Measurements from ENCODE around the gene RAD1.
"Not testable (repeated sequence)": the region's sequence is repeated elsewhere in the genome, so short reads cannot be mapped to it uniquely, and the experiment has no call there.

The RAD1 gene, protein sequence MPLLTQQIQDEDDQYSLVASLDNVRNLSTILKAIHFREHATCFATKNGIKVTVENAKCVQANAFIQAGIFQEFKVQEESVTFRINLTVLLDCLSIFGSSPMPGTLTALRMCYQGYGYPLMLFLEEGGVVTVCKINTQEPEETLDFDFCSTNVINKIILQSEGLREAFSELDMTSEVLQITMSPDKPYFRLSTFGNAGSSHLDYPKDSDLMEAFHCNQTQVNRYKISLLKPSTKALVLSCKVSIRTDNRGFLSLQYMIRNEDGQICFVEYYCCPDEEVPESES

DNA sequence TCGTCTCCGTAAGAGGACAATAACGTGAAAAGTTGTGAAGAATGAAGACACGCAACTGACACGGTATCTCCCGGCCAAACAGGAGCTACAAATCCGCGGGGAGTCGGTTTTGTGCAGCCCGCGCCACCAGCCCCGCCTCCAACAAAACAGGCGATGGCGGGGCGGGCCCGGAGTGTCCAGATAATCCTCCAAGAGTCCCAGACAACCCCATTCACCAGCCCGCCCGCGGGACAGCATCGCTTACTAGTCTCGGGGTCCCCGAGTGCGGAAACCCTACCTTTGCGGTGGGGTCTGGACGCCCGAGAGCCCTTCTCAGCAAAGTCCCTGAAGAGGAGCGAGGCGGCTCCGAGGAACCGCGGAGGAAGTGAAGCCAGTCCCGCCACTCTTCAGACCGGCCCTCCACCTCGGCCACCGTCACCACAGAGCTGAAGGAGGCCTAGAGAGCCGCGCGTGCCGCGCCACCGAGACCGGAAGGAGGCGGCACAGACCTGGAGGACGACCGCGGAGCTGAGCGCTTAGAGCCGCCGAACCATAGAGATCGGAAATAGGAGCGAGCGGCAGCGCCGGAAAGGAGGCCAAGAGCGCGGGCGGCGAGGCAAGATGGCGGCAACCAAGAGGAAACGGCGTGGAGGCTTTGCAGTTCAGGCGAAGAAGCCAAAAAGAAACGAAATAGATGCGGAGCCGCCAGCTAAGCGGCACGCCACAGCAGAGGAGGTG, at the start of gene RAD1, which contains the start of gene BRIX1:
TSS of gene RAD1 (minus strand) at position 366 of the 717 bp plus-strand sequence. CDS start 612 bp downstream, outside the sequence.
TSS of gene BRIX1 (plus strand) at position 573 of the 717 bp plus-strand sequence. CDS start at position 601, 28 bp downstream.
- H3K4me3 ChIP-seq (ENCODE audit: low read depth, low read length), result peak within 1 kb of the TSS; percentile 100
- DNase-seq (ENCODE audit: low read depth), result peak; percentile 94

DNA sequence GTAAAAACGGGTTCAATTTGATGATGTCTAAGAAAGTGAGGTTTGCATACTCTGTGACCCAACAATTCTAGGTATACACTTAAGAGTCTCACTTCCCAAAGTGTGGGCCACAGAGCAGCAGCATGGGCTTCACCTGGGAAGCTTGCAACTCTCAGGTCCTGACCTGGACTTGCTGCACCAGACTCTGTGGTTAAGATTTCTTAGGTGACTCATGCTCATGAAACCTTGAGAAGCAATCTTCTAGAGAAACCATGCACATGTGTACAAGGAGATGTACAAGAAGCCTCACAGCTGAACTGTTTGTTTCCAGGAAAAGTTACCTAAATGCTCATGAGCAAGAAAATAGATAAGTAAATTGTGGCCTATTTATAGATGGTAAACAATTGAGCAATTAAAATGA, 44.0 kb upstream of the RAD1 start:
- peak; percentile 33 for DNase-seq (ENCODE audit: low read depth)
- H3K4me3 ChIP-seq (ENCODE audit: low read depth, low read length), result no peak overlapping the region

DNA sequence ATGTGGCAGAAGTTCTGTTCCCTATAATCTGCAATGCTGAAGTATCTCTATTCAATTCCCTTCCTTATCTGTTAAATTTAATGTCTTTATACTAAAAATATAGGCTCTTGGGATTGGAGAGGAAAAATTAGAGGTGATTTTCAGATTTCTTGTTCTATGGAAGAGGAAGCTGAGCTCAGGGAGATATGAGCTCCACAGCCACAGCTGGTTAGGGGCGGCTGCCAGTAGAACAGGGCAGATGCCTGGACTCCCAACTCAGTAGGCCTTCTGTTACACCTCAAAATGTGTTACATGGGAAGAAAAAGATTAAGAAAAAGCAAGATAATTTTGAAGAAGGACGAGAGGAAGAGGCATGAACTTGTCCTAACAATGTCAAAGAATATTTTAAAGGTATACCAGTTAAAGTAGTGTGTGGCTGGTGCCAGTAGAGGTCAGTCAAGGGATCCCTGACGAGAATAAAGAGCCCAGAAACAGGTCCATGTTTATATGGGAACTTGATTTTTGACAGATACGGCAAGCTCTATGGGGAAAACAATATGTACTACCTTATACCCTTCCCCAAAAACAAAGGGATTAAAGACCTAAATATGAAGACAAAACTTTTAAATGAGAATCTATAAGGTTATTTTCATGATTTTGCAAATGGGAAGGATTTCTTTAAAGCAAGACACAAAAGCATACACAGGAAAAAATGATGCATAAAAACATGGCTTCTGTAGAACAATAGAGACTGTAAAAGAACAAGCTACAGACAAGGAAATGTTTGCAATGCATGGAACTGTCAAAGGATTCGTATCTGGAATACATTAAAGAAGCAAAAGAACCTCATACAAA, 42.8 kb upstream of the RAD1 start:
- no peak overlapping the region for H3K4me3 ChIP-seq (ENCODE audit: low read depth, low read length)
- DNase-seq (ENCODE audit: low read depth), result no peak

DNA sequence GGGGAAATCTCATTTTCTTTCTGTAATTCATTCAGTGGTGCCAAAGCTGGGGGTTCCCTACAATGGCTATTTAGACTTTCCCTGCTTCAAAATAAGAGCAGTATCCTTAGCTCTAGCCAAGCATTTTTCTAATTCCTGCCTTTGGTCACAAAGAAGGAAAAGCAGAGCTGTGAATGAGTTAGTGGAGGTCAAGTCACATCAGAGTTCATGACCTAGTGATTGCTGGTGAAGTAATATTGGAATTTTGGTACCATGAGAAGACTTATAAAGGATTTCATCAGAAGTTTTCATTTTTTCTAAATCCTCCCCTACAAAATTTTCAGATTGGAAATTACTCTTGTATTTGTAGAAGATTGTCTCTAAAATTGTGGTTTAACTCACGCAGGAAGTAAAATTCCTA, 42.0 kb upstream of the RAD1 start:
- DNase-seq (ENCODE audit: low read depth), result no peak
- H3K4me3 ChIP-seq (ENCODE audit: low read depth, low read length), result no peak overlapping the region

DNA sequence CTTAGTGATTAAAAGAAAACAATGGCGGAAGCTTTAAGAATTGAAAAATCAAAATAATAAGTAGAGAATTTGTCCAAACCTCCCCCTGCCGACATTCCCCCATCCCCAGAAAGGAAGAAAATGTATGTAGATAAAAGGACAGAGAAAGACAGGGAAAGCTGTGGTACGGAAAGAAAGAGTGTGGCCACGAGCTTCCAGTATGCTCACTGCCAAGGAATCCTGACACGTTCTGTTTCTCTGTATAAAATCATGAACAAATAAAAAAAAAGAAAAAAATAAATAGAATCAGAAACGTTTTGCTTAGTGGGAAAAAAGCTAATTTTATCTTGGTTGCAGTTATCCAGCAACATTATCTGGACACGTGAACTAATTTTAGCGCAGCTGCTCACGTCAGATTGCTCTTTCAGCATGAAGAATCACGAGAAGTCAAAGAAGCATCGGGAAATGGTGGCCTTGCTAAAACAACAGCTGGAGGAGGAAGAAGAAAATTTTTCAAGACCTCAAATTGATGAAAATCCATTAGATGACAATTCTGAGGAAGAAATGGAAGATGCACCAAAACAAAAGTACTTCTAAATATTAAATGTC, 29.2 kb upstream of the RAD1 start:
- H3K4me3 ChIP-seq (ENCODE audit: low read depth, low read length), result no peak overlapping the region
- no peak for DNase-seq (ENCODE audit: low read depth)

DNA sequence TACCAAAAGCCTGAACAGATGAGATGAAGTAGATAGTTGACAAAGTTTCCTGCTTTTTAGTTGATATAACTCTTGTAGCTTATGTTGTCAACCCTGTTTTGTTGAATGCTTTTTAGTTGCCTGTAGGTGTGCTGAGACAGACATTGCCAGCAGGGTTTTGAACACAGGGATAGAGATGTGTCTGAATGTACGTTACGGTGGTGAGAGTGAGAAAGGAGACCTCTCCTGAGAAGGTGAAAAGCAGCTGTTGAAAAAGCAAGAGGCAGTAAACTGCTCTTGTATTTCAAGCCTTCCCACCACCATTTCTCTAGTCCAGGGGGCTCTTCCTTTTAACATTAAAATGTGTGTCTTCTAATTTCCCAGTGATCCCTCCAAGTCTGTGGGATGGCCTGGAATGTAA, 28.7 kb upstream of the RAD1 start:
- DNase-seq (ENCODE audit: low read depth), result no peak
- no peak overlapping the region for H3K4me3 ChIP-seq (ENCODE audit: low read depth, low read length)

DNA sequence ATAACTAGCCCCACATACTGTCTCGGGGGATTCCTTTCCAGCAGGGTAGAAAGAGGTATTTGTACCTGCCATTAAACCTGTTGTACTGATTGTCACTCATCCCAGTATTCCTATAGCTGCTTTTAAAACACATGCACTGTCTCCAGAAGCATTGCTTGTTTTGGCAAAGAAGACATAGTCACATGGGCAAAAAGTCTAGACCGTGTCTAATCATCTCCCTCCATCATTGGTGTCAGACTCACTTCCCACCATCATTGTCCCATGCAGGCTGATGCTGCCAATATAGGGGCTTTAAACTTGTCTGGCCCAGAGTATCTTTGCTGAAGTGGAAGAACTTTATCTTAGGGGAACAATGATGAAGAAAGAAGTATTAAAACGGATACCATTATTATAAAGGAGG, 26.6 kb upstream of the RAD1 start:
- DNase-seq (ENCODE audit: low read depth), result no peak

DNA sequence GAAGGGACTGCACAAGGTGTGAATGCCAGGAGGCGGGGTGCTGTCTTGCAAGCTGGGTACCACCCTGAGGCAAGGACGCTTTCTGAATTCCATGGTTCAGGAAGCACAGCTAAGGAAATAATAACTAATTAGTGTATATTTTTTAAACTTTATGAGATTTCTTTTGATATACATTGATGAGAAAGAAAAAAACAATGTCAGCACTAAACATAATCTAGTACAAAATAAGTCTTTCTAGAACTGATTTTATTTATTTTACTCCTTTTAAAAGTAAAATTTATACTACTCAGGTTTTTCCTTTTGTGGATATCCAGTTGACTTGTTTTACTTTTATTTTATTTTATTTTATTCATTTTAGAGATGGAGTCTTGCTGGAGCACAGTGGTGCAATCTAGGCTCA, 17.6 kb upstream of the RAD1 start:
- no peak for DNase-seq (ENCODE audit: low read depth)
- no peak overlapping the region for H3K4me3 ChIP-seq (ENCODE audit: low read depth, low read length)

More for the DNA sequence above, 26.6 kb upstream of the RAD1 start:
- H3K4me3 ChIP-seq (ENCODE audit: low read depth, low read length), result no peak overlapping the region

DNA sequence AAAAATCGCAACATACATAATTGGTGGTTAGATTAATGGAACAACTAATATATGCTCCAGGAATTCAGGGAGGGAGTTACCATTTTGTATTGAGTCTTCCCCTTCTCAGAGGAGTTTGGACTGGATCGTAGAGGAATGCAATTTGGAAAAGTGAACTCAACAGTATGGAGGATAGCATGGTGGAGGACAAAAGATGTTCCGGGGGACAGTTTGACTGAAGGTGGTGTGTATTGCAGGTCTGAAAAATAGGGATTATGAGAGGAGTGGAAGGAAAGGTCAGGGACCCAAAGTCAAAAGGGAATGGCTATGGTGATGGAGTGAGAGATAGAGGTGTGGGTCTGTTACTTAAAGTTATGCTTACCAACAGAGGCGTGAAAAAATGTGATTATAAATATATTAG, 15.6 kb upstream of the RAD1 start:
- no peak for DNase-seq (ENCODE audit: low read depth)
- H3K4me3 ChIP-seq (ENCODE audit: low read depth, low read length), result peak overlapping the region; percentile 83

DNA sequence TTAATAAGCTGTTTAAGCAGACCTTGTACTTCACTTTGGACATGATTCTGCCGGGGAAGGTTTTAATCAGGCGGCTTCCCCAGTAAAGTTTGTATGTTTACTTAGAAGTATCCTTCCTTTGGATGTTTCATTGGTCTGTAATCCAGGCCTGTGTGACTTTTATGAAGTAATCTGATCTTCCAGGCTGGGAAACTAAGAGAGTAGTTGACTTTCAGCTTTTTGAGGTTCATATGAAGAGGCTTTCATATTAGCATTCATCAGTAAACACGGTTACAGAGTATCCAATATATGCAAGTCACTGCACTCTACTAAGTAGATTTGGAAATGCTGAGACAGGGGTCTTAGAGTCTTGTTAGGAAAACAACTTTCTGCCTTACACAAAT, 15.1 kb upstream of the RAD1 start:
- H3K4me3 ChIP-seq (ENCODE audit: low read depth, low read length), result peak overlapping the region; percentile 83
- no peak for DNase-seq (ENCODE audit: low read depth)

DNA sequence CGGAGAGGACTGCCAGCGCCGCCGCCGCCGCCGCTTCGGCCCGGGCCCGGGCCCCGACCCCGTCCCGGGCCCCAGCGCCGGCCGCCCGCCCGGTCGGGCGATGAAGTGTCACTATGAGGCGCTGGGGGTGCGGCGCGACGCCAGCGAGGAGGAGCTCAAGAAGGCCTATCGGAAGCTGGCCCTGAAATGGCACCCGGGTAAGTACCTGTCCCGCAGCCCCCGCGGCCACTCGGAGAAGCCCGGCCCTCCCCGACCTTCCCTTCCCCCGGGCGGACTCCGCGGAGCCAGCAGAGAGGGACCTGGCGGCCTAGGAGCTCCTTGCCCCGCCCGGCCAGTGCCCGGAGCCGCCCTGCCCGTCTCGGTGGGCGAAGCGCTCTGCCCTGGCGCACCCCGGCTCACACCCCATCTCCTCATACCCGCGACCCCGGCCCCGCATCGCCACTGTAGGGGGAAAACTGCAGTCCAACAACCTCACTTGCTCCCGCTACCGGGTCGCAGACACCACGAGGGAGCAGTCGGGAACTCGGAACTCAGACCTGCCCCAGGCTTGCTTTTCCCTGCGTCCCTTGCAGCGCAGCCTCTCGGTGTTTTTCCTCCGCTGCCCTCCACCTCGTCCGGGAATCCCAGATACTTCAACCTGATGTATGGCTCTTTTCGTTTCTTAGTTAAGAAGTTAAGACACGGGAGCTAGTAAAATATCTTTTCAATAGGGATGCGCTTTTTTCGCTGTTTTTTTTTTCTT, 14.6 kb upstream of the RAD1 start:
- peak overlapping the region; percentile 83 for H3K4me3 ChIP-seq (ENCODE audit: low read depth, low read length)
- peak; percentile 49 for DNase-seq (ENCODE audit: low read depth)

DNA sequence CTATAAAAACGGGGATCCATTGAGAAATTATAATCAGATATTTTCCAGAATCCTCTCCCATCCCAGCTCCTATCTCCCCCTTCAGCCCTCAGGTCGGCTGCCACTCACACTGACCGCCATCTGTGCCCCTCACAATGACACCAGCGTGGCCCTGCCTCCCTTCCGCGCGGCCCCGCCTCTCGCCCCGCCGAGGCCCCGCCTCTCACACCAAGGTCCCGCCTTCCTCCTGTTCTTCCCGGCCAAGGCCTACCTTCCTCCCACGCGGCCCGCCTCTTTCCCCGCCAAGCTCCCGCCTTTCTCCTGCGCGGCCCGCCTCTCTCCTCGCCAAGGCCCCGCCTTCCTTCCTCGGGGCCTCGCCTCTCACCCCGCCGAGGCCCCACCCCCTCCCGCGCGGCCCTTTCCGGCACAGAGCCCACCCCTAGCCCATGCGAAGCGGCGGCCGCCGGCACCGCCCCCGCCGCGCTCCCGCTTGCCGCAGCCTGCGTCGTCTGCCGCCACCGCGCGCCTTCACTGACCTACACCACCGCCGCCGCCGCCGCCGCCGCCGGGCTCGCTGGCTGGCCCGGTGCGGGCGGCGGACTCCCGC, 13.9 kb upstream of the RAD1 start, which contains the start of gene DNAJC21:
TSS of gene DNAJC21 (plus strand) at position 426 of the 586 bp plus-strand sequence. CDS start 261 bp downstream, outside the sequence.
- H3K4me3 ChIP-seq (ENCODE audit: low read depth, low read length), result peak within 1 kb of the TSS; percentile 83
- DNase-seq (ENCODE audit: low read depth), result peak; percentile 91

DNA sequence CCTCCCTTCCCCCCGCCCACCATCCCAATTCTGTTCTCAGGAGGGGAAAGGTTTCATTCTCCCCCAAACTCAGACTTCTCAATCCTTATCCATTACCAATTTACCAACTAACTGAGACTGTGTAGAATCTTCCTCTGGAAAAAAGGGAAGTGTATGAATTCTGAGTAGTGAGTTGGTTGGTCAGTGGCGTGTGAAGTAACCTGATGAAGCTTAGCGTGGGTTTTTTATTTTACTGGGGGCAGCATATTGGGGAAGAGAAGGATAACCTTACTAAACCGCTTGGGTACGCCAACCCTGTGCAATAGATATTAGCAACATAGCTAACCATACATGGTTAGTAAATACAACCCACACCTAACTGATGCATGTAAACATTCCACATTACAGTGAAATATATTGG, 13.0 kb upstream of the RAD1 start:
- H3K4me3 ChIP-seq (ENCODE audit: low read depth, low read length), result no peak overlapping the region
- no peak for DNase-seq (ENCODE audit: low read depth)

DNA sequence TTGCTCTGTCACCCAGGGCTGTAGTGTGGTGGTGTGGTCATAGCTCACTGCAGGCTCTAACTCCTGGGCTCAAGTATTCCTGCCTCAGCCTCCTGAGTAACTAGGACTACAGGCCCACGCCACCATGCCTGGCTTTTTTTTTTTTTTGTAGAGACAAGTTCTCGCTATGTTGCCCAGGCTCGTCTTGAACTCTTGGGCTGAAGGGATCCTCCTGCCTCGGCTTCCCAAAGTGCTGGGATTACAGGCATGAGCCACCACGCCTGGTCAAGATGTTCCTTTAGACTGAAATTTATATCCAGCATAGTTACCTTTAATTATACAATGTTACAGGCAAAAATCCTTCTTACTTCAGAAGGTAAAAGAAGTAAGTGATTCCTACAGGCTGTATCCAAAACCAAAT, 12.5 kb upstream of the RAD1 start:
- no peak for DNase-seq (ENCODE audit: low read depth)
- H3K4me3 ChIP-seq (ENCODE audit: low read depth, low read length), result no peak overlapping the region

DNA sequence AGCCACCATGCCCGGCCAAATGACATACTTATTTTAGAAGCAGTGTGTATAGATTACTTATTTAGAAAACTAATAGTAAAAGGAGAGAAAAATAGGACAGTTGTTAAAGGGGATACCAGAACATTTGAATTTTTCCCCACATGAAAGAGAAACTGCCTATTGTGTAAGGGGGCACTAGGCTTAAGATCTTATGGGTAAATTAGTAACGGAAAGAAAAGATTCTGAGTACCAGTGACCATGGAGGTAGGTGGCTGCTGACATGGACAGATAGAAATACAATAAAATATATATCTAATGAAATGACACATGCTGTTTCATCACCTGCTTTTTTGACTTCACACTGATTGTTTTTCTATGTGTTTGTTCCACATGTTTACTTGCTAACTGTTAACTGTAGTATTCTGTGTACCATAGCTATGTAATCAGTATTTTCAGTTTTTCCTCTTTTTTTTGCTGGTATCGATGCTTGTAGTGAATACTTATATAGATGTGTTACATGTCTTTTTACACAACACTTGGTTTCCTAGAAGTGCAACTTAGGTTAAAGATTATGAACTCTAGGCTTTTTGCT, 11.1 kb upstream of the RAD1 start:
- DNase-seq (ENCODE audit: low read depth), result no peak
- no peak overlapping the region for H3K4me3 ChIP-seq (ENCODE audit: low read depth, low read length)

DNA sequence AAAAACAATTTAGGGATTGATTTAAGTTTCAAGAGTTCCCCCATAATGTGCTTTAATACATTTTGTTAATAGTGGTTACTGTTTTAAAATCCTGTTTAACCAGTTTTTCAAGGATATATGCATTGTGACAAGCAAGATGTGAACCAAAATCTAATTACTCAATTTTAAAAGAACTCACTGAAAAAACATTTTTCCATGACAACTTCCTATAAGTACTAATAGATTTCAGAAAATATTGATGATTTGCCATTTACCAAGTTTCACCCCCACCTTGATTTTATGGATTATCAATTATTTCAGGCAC, 9.1 kb upstream of the RAD1 start:
- no peak for DNase-seq (ENCODE audit: low read depth)
- H3K4me3 ChIP-seq (ENCODE audit: low read depth, low read length), result no peak overlapping the region

DNA sequence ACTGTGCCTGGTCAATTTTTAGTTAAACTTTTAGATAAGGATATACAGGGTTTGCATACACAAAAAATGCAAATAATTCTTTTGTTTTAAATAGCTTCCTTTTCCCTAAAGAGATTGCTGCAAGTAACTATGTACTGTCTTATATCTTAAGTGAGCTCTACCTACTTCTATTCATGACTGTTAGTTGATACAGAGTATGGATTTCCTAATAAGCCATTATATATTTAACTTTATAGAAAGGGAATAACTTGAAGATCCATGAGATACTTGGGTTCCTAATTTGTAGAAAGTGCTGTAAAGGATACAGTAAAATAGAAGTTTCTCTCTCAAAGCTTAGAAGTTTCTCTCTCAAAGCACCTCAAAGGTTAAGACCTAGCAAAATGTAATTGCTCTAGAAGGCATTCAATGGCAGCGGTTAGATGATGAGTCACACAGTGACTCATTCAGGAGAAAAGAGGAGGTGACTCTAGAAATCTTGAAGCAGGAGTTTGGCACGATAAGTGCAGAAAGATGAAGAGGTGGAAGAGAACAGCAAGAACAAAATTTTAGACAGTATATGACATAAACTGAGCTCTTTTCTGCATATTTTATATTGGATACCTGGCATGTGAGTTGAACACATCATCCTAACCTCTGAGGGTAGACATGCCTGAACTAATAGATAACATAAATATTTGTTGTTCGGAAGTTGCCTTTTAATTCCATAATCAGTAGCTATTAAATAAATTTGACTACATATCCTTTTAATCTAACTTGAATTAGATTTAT, 8.6 kb upstream of the RAD1 start:
- no peak overlapping the region for H3K4me3 ChIP-seq (ENCODE audit: low read depth, low read length)
- peak; percentile 58 for DNase-seq (ENCODE audit: low read depth)

DNA sequence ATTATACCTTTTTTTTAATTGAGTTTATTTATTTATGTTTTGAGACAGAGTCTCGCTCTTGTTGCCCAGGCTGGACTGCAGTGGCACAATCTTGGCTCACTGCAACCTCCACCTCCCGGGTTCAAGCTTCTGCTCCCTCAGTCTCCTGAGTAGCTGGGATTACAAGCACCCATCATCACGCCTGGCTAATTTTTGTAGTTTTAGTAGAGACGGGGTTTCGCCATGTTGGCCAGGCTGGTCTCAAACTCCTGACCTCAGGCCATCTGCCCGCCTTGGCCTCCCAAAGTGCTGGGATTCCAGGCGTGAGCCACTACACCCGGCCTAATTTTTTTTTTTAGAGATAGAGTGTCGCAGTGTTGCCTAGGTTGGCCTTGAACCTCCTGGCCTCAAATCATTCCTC, 8.0 kb upstream of the RAD1 start:
- DNase-seq (ENCODE audit: low read depth); H3K4me3 ChIP-seq (ENCODE audit: low read depth, low read length): not testable (repeated sequence)

Data from skeletal muscle cell (primary cell).